Measurements from ENCODE around the gene TCN1.

- no peak for TF ChIP-seq POLR2A (IDR thresholded peaks at IDR 0.05)
- no peak for TF ChIP-seq CTCF (IDR thresholded peaks at IDR 0.05)
Observed at GRCh38 chr11:59812220-59812619, 54.1 kb downstream of the TCN1 start.
